ENCODE data around the gene B3GNT7.
"Not testable (repeated sequence)": the region's sequence is repeated elsewhere in the genome, so short reads cannot be mapped to it uniquely, and the experiment has no call there.

B3GNT7 gene

DNA sequence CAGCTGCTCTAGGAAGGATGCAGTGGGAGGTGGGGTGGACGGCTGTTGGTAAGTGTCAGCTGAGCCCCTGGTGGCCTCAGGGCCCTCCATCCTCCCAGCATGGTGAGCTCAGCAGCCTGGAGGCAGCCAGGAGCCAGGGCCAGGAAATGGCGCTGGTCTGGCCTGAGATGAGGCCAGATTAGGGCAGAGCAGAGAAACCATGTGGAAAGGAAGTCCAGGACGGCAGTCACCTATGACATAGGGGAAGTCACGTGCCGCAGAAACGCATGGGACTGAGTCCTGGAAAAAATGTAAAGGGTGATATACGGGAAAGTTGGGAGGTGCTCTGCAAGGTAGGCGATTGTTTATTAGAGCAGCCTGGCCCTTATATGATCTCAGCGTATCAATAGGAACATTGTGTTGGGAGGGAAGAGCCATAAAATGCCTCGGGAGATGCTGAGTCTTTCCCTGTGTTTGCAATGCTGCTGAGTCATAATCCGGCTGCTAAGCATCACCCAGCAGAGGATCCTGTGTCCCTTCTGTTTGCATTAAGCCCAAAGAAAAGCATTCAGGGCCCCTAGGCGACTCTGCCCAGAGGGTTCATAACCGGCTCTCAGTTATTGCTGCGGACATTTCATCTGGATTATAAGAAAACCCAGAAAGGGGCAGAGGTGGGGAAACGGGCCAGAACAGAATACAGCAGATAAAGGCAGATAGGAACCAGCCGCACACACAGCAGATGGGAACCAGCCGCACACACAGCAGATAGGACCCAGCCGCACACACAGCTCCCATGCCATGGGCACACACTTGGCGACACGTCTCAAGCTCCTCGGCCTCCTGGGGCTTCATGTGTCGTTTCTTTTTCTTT, 30.3 kb upstream of the B3GNT7 start:
- no peak for DNase-seq (ENCODE audit: low read depth in 2 of 2)

DNA sequence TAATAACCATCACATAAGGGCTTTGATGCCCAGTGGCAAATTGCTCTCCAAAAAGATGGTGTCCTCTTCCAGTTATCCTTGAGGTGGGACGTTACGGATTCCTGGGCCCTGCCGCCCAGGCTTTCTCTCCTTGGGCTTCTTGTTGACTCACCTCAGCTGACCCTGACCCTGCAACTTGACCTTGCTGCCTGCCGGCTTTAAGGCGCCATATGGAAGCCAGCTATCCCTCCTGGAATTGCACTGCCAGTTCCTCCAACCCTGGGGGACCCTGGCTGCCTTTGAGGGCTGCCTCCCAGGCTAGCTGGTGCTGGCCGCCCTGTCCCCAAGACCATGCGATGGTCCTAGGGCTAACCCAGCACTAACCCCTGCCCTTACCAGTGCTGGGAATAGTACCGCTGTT, 28.3 kb upstream of the B3GNT7 start:
- no peak for DNase-seq (ENCODE audit: low read depth in 2 of 2)

DNA sequence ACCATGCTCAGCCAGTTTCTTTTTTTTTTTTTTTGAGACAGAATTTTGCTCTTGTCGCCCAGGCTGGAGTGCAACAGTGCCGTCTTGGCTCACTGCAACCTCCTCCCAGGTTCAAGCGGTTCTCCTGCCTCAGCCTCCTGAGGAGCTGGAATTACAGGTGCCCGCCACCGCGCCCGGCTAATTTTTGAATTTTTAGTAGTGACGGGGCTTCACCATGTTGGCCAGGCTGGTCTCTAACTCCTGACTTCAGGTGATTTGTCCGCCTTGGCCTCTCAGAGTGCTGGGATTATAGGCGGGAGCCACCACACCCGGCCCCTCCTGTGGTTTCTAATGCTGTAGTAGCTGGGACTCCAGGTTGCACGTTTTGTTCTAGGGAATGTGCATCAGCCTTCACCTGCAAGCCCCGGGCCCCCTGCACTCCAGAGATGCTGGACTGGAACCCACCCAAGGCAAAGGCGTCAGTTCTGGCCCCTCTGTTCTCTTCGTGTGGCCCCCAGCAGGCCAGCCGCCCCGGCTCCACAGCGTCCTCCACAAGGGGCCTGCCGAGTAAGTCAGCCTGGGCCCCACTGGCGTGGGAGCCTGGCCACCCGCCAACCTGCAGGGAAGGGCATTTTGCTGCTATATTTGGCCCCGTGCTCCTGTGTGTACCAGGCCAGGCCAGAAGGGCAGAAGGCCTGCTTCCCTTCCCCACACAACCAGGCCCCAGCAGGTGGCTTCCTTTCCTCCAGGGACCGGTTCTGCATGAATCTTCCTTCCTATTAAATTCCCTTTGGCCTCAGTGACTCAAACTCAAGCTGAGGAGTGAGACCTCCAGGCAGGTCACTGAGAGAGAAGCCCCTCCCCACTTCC, 25.7 kb upstream of the B3GNT7 start:
- DNase-seq (ENCODE audit: low read depth in 2 of 2) = no peak

DNA sequence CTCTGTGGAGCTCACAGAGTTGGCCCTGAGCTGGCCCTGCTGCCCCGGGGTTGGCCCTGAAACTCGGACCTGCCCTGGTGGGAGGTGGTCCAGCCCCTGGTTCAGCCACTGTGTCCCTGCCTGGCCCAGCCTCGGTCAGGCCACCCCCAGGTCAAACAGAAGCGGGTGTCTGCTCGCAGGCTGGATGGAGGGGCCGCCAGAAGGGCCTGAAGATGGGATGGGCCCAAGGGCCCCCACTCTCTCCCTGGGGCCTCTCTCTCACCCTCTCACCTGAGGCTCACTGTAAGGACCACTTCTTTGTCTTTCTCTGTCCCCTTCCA, 25.1 kb upstream of the B3GNT7 start:
- no peak for DNase-seq (ENCODE audit: low read depth in 2 of 2)

DNA sequence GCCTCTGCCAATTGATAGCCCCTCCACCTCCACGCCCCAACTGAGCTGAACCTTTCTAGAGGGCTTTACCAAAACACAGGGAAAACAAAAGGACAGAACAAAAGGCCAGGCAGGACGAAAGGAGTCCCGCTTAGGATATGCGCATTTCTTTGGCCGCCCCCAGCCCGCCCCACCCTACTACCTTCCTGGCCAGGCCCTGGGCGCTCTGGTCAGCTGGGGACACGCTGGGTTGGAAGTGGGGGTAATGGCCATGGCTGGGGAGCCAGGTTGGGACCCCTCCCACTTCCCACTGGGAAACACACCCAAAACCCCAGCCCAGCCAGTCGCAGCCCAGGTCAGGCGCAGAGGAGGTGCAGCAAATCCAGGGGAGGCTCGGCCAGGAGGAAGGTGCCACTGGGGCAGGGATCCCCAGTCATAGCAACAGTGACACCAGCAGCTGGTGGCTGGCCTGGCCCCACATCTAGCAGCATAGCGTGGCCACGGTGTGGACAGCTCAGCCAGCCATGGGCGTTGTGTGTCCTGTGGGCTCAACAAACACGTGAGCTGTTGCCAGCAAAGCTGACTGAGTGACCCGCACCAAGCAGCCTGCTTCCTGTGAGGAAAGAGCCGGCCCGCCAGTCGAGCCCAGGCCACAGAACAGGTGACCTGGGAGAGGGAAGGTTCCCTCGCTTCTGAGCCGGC, 24.6 kb upstream of the B3GNT7 start:
- no peak for DNase-seq (ENCODE audit: low read depth in 2 of 2)

DNA sequence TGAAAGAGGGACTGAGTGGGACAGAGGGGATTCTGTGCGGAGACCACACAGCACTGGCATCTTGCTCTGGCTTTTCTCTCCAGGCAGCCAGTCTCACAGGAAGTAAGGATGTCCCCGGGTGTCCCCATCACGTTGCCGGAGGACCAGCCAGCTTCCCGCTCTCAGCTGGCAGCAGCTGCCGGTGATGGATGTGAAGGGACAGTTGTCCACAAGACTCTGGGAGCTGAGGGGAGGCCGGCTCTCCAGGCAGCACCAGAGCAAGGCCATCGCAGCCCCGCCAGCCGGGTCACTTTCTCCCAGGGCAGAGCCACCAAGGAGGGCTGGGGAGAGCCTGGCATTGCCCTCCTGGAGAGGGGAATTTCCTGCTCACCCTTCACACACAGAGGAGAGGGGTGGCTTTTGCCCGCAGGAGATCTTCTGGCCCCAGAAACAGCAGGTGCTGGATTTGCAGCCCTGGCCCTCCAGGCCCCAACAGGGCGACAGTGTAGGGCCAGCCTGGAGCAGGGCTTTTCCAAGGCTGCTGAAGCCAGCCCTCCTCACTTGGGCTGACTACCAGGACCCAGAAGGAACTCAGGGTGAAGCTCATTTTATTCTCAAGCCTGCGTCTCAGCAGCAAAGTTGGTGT, 24.0 kb upstream of the B3GNT7 start:
- DNase-seq (ENCODE audit: low read depth in 2 of 2) = no peak

DNA sequence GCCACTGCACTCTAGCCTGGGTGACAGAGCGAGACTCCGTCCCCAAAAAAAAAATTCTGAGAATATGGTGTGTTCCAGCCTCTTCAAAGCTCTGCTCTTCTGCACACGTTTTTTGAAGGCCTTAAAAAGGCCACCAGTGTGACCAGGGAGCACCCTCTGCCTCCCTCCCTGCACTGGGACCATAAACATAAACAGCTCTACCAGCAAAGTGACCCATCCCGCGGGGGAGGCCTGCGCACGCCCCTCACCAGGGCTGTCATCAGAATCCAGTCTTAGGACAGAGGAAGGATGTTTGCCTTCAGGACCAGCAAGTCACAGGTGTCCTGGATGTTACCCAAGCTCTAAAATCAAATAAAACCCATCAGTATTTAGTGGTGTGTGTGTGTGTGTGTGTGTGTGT, 23.2 kb upstream of the B3GNT7 start:
- DNase-seq (ENCODE audit: low read depth in 2 of 2) = no peak

DNA sequence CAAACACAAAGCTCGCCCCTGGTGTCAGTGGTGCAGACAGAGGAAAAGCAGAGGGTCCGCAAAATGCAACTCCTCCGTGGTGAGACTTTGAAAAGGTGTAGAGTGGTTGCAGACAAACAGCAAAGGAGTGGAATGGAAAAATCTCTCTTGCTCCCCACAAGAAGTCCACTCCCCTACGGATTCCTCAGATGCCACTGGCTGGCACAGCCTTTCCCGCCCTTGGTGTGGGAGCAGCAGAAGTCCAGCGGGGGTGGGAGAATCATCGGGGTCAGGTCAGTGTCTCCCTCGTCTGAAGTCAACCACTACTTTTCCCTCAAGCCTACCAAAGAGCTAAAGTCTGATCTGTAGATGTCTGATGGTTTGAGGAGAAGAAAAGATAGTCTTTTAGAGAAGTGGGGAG, 22.3 kb upstream of the B3GNT7 start:
- DNase-seq (ENCODE audit: low read depth in 2 of 2) = no peak

DNA sequence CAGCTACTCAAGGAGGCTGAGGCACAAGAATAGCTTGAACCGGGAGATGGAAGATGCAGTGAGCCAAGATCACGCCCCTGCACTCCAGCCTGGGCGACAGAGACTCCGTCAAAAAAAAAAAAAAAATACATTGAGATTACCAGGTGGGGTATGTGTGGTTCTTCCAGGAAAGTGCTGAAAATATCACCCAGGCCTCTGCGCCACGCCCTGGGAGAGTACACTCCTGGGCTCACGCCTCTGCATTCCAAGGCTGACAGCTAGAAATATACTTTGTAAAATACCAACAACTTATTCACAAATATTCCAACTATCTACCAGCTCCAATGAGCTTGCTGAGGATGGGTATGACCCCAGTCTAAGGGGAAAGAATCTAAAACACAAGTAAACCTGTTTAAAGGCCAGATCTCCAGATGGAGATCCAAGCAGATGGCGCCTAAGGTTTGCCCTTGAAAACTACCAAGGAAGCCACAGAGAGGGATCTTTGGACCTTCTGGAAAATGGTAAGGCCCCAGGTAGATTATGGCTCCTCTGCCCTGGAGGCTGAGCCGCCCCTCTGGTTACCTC, 21.6 kb upstream of the B3GNT7 start:
- no peak for DNase-seq (ENCODE audit: low read depth in 2 of 2)

DNA sequence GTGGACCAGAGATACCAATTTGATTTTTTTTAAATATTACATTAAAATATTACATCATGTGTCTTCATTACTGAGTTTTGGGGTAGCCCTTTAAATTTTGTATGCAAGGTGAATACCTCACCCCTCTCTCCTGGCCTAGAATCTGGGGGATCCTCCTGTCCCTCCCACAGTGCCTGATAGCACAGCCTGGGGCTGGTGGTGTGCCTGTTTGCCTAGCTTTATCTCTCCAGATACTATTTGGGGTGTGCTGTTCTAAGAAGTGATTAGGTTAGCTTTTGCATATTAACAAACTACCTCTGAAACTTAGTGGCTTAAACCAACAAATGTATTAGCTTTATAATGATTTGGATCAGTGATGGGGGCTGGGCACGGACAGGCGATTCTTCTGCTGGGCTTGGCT, 20.7 kb upstream of the B3GNT7 start:
- no peak for DNase-seq (ENCODE audit: low read depth in 2 of 2)

DNA sequence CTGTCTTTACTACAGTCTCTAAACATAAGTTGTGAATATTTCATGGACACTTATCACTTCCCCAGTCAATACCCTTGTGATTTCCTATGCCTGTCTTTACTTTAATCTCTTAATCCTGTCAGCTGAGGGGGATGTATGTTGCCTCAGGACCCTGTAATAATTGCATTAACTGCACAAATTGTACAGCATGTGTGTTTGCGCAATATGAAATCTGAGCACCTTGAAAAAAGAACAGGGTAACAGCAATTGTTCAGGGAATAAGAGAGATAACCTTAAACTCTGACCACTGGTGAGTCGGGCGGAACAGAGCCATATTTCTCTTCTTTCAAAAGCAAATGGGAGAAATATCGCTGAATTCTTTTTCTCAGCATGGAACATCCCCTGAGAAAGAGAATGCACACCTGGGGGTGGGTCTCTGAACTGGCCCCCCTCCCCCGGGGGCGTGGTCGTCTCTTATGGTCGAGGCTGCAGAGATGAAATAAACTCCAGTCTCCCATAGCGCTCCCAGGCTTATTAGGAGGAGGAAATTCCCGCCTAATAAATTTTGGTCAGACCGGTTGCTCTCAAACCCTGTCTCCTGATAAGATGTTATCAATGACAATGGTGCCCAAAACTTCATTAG, 19.4 kb upstream of the B3GNT7 start:
- not testable (repeated sequence) for DNase-seq (ENCODE audit: low read depth in 2 of 2)

DNA sequence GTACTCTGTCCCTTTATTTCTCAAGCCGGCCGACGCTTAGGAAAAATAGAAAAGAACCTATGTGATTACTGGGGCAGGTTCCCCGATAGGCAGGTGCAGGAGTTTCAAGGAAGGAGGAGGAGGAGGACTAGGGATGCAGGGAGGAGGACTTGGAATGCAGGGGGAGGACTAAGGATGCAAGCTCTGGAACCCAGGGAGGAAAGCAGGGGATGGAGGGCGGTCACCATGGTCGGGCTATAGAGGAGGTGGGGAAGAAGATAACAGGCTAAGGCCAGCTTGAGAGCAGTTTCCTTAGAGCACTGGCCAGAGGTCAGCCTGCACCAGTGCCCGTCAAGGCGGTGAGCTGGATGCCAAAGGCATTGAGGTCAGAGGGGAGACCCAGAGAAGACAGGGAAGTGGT, 18.7 kb upstream of the B3GNT7 start:
- DNase-seq (ENCODE audit: low read depth in 2 of 2) = no peak

DNA sequence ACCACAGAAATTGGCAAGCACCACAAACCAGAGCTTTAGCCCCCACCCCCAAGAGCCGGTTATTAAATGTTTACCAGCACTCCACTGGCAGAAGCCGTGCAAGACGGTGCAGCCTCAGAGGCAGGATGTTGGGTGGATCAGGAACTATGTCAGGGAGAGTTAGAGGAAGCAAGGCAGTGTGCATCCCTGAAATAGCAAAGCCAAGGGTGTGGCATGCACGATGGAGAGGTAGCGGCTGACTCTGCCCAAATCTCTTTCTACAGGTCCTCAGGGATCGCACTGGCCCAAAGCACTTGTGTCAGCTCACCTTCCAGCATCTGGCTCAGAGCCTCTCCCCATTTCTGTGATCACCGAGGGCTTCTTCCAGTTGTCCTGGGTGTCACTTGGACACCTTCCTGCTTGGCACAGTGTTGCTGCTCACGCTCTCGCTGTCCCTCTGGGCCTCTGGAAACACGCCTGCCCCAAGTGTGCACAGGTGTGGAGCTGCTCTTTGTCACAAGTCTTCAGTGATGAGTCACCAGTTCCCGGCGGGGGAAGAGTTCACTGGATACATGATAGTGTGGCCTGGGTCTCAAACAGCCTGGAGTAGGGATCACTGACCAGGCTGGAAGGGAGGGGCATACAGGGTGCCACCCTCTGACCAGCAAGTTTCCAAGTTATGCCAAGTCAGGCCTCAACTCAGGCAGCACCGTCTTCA, 17.3 kb upstream of the B3GNT7 start:
- no peak for DNase-seq (ENCODE audit: low read depth in 2 of 2)

DNA sequence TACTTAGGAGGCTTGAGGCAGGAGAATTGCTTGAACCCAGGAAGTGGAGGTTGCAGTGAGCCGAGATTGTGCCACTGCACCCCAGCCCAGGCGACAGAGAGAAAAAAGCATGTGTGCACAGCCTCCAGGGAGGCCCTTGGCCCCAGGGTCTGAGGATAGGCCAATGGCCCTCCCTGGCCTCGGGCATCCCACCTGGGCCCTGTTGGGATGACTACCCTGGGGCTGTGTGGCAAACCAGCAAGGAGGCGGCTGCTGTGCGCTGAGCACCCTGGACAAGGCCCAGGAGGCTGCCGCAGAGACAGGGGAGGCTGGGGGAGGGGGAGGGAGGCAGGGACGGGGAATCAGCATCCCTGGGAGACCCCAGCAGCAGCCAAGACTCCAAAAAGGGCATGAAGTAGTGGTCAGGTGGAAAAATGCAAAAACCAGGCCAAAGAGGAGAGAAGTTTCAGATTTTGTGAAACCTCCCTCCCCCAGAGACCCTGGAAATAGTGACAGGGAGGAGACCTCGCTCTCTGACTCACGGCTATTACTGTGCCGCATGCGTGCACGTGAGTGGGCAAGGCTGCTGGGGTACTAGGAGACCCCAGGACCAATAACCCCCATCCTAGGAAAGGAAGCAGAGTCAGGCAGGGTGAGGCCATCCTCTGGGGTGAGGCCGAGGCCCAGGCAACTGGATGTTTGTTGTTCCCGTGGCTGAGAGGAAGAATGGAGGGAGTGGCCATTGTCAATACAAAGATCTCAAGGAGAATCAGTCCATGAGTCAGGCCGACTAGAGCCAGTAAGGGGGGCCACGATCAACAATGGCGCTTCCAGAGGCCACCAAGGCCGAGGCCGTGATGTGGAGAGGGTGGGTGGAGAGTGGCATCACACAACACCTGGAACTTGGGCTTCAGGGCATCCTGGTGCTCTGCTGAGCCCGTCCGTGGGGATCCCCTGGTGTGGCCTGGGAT, 16.0 kb upstream of the B3GNT7 start:
- no peak for DNase-seq (ENCODE audit: low read depth in 2 of 2)

DNA sequence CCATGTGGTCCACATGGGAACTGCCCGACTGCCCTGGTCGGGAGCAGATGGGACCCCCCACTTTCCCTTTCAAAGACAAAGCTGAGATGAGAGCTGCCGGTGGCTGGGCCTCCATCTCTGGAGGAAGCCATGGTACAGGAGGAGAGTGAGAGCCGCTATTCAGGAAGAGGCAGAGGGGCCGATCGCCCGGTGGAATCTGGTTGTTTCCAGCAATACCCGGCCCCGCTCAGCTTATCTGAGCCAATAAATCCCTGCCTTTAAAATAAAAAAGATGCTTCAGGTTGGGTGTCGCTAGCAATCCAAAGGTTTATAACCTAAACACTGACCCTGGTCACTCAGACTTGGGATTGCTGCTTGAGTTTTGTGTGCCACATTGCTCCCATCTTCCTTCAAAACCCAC, 15.2 kb upstream of the B3GNT7 start:
- DNase-seq (ENCODE audit: low read depth in 2 of 2) = no peak

DNA sequence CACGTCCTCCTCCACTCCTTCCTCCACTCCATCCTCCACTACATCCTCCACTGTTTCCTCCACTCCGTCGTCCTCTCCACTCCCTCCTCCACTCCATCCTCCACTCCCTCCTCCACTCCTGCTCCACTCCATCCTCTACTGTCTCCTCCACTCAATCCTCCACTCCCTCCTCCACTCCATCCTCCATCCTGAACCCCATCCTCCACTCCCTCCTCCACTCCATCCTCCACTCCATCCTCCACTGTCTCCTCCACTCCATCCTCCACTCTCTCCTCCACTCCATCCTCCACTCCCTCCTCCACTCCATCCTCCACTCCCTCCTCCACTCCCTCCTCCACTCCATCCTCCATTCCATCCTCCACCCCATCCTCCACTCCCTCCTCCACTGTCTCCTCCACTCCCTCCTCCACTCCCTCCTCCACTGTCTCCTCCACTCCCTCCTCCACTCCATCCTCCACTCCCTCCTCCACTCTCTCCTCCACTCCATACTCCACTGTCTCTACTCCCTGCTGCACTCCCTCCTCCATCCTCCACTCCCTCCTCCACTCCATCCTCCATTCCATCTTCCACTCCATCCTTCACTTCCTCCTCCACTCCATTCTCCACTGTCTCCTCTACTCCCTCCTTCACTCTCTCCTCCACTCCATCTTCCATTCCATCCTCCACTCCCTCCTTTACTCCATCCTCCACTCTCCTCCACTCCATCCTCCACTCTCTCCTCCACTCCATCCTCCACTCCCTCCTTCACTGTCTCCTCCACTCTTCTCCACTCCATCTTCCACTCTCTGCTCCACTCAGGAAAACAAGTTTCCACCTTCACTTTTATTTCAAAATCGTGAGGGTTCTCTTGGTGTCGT, 14.3 kb upstream of the B3GNT7 start:
- no peak for DNase-seq (ENCODE audit: low read depth in 2 of 2)

DNA sequence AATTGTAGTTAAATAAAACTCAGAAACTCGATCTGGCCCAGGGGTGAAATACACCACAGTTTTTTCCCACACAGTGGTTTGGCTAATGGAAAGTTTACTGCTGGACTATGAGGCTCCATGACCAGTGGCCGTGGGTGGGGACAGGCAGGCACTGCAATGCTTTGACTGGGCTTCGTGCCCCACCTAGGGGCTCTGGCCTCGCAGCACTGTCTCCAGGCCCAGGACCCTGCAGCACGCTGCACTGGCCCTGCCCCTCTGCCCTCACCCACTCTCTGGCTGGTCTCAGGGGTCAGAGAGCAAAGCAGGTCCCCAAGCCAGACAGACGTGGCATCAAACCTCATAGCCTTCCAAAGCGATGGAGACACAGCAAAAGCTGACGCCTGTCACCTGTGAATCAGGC, 13.4 kb upstream of the B3GNT7 start:
- DNase-seq (ENCODE audit: low read depth in 2 of 2) = no peak

DNA sequence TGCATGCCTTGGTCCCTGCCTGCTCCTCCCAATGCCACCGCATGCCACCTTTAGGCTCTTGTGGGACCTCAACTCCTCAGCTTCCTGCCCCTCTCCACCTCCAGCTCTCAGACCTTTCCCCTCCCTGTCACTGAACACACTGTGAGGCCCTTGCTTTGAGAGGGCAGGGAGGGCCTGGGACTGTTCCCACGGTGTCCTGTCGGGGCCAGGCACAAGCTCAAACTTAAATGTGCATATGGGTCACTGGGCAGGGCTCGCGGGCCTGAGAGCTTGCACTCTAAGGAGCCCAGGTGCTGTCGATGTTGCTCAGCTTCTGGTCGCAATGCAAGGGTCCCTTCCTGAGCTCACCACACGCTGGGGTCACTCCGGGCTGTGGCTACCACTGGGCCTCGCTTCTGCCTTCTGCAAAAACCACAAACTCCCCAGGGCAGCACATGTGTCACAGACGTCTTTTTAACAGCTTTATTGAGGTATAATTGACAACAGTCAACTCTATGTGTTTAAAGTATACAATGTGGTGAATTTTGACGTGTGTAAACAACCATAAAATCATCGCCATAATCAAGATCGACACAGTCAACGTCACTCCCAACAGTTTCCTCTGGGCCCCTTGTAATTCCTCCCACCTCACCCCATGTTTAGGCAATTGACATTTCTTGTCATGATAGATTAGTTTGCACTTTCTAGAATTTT, 11.9 kb upstream of the B3GNT7 start:
- no peak for DNase-seq (ENCODE audit: low read depth in 2 of 2)

Data from stimulated activated CD4-positive, alpha-beta T cell treated with anti-CD3 and anti-CD28 coated beads, Interleukin-1b, Interleukin-23, amount 100 ng/mL, for 1 hour (primary cell).